Neural cell (in vitro differentiated cells): ENCODE data around the gene MAP3K1. TPM values are rescaled to one million over a fixed set of nuclear protein-coding genes. Genes with fewer than 3 reads are reported as not detected.

Experiments used
- H2AFZ ChIP-seq: fragments of 200-600, 300-800 bp; sonication (generic), shearing (Covaris generic); 2 replicates; pipeline ENCODE4 v1.6.0; 2014; ENCODE audit warnings: low read depth, mild to moderate bottlenecking, antibody characterized with exemption, low read length, moderate library complexity
- H3F3A ChIP-seq: fragments of 200-600 bp; shearing (Covaris generic); 2 replicates; pipeline ENCODE4 v1.6.1; 2016; ENCODE audit warnings: mild to moderate bottlenecking, moderate library complexity, mixed read lengths, antibody characterized with exemption, low read length; ENCODE audit not compliant: insufficient read depth, poor library complexity, severe bottlenecking
- H3K27ac ChIP-seq: fragments of 200-600, 300-800 bp; sonication (generic), shearing (Covaris generic); 2 replicates; pipeline ENCODE4 v1.5.1; 2014; ENCODE audit warnings: mild to moderate bottlenecking, low read length, moderate library complexity
- H3K27me3 ChIP-seq: fragments of 300-800, 200-600 bp; sonication (generic), shearing (Covaris generic); 2 replicates; pipeline ENCODE4 v1.6.0; 2014; ENCODE audit warnings: mild to moderate bottlenecking, low read depth, low read length, moderate library complexity; ENCODE audit not compliant: insufficient read depth
- H3K36me3 ChIP-seq: fragments of 300-800, 200-600 bp; sonication (generic), shearing (Covaris generic); 2 replicates; pipeline ENCODE4 v1.5.1; 2014; ENCODE audit warnings: mild to moderate bottlenecking, antibody characterized with exemption, low read length, moderate library complexity; ENCODE audit not compliant: insufficient read depth
- H3K4me2 ChIP-seq: fragments of 300-800, 200-600 bp; sonication (generic), shearing (Covaris generic); 2 replicates; pipeline ENCODE4 v1.6.0; 2014; ENCODE audit warnings: mild to moderate bottlenecking, low read length
- H3K4me3 ChIP-seq: fragments of 300-800, 200-600 bp; sonication (generic), shearing (Covaris generic); 2 replicates; pipeline ENCODE4 v1.5.1; 2014; ENCODE audit warnings: mild to moderate bottlenecking, low read length, moderate library complexity
- H3K79me2 ChIP-seq: fragments of 200-600 bp; shearing (Covaris generic); replicated peaks from 2 replicates; pipeline ENCODE4 v1.6.0; 2014; ENCODE audit warnings: mild to moderate bottlenecking, low read length, moderate library complexity; ENCODE audit not compliant: insufficient read depth
- H3K9ac ChIP-seq: fragments of 300-800, 200-600 bp; sonication (generic), shearing (Covaris generic); 2 replicates; pipeline ENCODE4 v1.6.1; 2016; ENCODE audit warnings: mild to moderate bottlenecking, low read length, mixed read lengths
- H3K9me2 ChIP-seq: fragments of 200-600 bp; shearing (Covaris generic); 2 replicates; pipeline ENCODE4 v1.6.1; 2016; ENCODE audit warnings: mild to moderate bottlenecking, low read length, mixed read lengths; ENCODE audit not compliant: insufficient read depth
- H3K9me3 ChIP-seq: fragments of 200-600, 300-800 bp; sonication (generic), shearing (Covaris generic); 2 replicates; pipeline ENCODE4 v1.6.1; 2016; ENCODE audit warnings: mild to moderate bottlenecking, mixed run types, low read length, moderate library complexity, mixed read lengths
- H4K20me1 ChIP-seq: fragments of 200-600 bp; shearing (Covaris generic); 2 replicates; pipeline ENCODE4 v1.6.1; 2016; ENCODE audit warnings: mild to moderate bottlenecking, mixed run types; ENCODE audit not compliant: insufficient read depth
- EP300 ChIP-seq: fragments of 450-650 bp; conservative IDR thresholded peaks from 2 replicates; pipeline ENCODE4 v1.6.1; 2014; ENCODE audit warnings: antibody characterized with exemption, mild to moderate bottlenecking, moderate library complexity; ENCODE audit not compliant: poor library complexity, severe bottlenecking
- EZH2 ChIP-seq: fragments of 200-600, 300-800 bp; shearing (Covaris generic), sonication (generic); IDR thresholded peaks from 2 replicates; pipeline ENCODE4 v1.6.1; 2014; ENCODE audit warnings: antibody characterized with exemption, low read length, borderline replicate concordance, mild to moderate bottlenecking; ENCODE audit not compliant: insufficient read depth, poor library complexity, severe bottlenecking
- MXI1 ChIP-seq: fragments of 450-650 bp; conservative IDR thresholded peaks from 2 replicates; pipeline ENCODE4 v1.6.1; 2014; ENCODE audit warnings: antibody characterized with exemption, mild to moderate bottlenecking; ENCODE audit not compliant: poor library complexity, severe bottlenecking
- POLR2AphosphoS5 ChIP-seq: IDR thresholded peaks from 2 replicates; pipeline ENCODE4 v1.6.1; 2012
- REST ChIP-seq: IDR thresholded peaks from 2 replicates; pipeline ENCODE4 v1.6.1; 2012; ENCODE audit warnings: borderline replicate concordance
- SMC3 ChIP-seq: fragments of 450-650 bp; conservative IDR thresholded peaks from 2 replicates; pipeline ENCODE4 v1.6.1; 2014; ENCODE audit warnings: antibody characterized with exemption, mild to moderate bottlenecking, moderate library complexity; ENCODE audit not compliant: poor library complexity
- TAF1 ChIP-seq: IDR thresholded peaks from 2 replicates; pipeline ENCODE4 v1.6.1; 2012; ENCODE audit warnings: low read depth
- polyA plus RNA-seq: library from polyadenylated mRNA; depleted of rRNA; stranded (reverse); fragments of >200 nt; gene quantifications from 2 replicates; pipeline ENCODE4 v1.2.3, GENCODE V29; 2014

MAP3K1 gene
- polyA plus RNA-seq, 1 donor from 2014 or later, result 26.4 TPM

- H4K20me1 ChIP-seq, result no peaks in the 10 kb centered on the region
- H3K4me3 ChIP-seq, result no peak overlapping the region
- no peaks in the 10 kb centered on the region for H3K9me3 ChIP-seq
- no peaks in the 10 kb centered on the region for H3F3A ChIP-seq
- H3K36me3 ChIP-seq, result peaks cover 3% of the 10 kb centered on the region
- no peak overlapping the region for H3K4me2 ChIP-seq
- H2AFZ ChIP-seq, result no peak overlapping the region
- no peaks in the 10 kb centered on the region for H3K27me3 ChIP-seq
- no peaks in the 10 kb centered on the region for H3K79me2 ChIP-seq
- no peak overlapping the region for H3K9ac ChIP-seq
- H3K27ac ChIP-seq, result no peak overlapping the region
- no peaks in the 10 kb centered on the region for H3K9me2 ChIP-seq
- no peak for TF ChIP-seq REST
- no peak for TF ChIP-seq EP300
- no peak for TF ChIP-seq EZH2
- no peak for TF ChIP-seq TAF1
- no peak for TF ChIP-seq SMC3
- TF ChIP-seq POLR2AphosphoS5, result no peak
These were observed 66.2 kb downstream of the MAP3K1 start for GRCh38 chr5:56881571-56881970.

DNA sequence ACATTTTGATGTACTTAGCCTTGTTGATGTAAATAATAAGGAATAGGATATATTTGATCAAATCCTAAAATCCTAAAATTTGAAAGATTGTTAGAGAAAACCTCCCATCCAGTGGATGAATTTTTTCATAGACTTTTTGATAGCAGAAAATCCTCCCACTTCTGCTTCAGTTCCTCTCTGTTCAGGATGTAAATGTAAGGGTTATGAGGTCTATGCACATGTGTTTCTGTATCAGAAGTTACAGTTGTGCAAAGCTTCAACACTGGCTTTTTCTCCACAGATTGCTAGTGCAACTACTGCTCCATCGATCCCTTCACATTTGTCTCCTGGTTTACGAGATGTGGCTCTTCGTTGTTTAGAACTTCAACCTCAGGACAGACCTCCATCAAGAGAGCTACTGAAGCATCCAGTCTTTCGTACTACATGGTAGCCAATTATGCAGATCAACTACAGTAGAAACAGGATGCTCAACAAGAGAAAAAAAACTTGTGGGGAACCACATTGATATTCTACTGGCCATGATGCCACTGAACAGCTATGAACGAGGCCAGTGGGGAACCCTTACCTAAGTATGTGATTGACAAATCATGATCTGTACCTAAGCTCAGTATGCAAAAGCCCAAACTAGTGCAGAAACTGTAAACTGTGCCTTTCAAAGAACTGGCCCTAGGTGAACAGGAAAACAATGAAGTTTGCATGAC lies 78.1 kb downstream of the MAP3K1 start:
- H3K4me3 ChIP-seq, result no peak overlapping the region
- H2AFZ ChIP-seq, result no peak overlapping the region
- H3K4me2 ChIP-seq, result no peak overlapping the region
- no peaks in the 10 kb centered on the region for H3K9me2 ChIP-seq
- H3K9ac ChIP-seq, result no peak overlapping the region
- H3K36me3 ChIP-seq, result peaks cover 13% of the 10 kb centered on the region
- H3F3A ChIP-seq, result no peaks in the 10 kb centered on the region
- TF ChIP-seq POLR2AphosphoS5, result no peak
- TF ChIP-seq EP300, result no peak
- no peak for TF ChIP-seq TAF1
- no peak for TF ChIP-seq REST
- TF ChIP-seq MXI1, result no peak
- TF ChIP-seq SMC3, result no peak
- no peaks in the 10 kb centered on the region for H3K9me3 ChIP-seq
- no peaks in the 10 kb centered on the region for H3K27me3 ChIP-seq
- no peaks in the 10 kb centered on the region for H3K79me2 ChIP-seq
- H3K27ac ChIP-seq, result no peak overlapping the region
- no peaks in the 10 kb centered on the region for H4K20me1 ChIP-seq
